Spleen (tissue), 11 donors: Measurements from ENCODE around the gene MED13L. TPM values are rescaled to one million over a fixed set of nuclear protein-coding genes. Genes with fewer than 3 reads are reported as not detected.

ENCODE experiments used
- DNase-seq: peaks from one replicate; pipeline ENCODE4 v3.0.0-alpha.2; 2020
- H3K27ac ChIP-seq, 8 donors: fragments of 200-600 bp; sonication (generic) in 7 of 8; 1 replicate in 4 of 8; 2 replicates in 4 of 8; pipeline versions ENCODE4 v1.5.0 to v1.8.0; 2016 to 2021; ENCODE audit warnings: inconsistent platforms in 4 of 8, mild to moderate bottlenecking in 4 of 8, moderate library complexity in 1 of 8
- H3K27me3 ChIP-seq, 7 donors: fragments of 200-600 bp; sonication (generic) in 6 of 7; replicated peaks in 1 of 7; 1 replicate in 4 of 7; 2 replicates in 3 of 7; pipeline versions ENCODE4 v1.5.0 to v1.8.0; 2016 to 2021; ENCODE audit warnings: inconsistent platforms in 3 of 7, mild to moderate bottlenecking in 1 of 7
- H3K36me3 ChIP-seq, 6 donors: fragments of 200-600 bp; sonication (generic) in 5 of 6; 1 replicate in 4 of 6; 2 replicates in 2 of 6; pipeline versions ENCODE4 v1.5.0 to v1.8.0; 2016 to 2021; ENCODE audit warnings: inconsistent platforms in 2 of 6
- H3K4me1 ChIP-seq, 6 donors: fragments of 200-600 bp; sonication (generic) in 5 of 6; 1 replicate in 3 of 6; 2 replicates in 3 of 6; pipeline versions ENCODE4 v1.5.0 to v1.8.0; 2016 to 2021; ENCODE audit warnings: inconsistent platforms in 3 of 6
- H3K4me3 ChIP-seq, 8 donors: fragments of 200-600 bp; sonication (generic) in 7 of 8; 1 replicate in 4 of 8; 2 replicates in 4 of 8; pipeline versions ENCODE4 v1.5.0 to v1.8.0; 2016 to 2021; ENCODE audit warnings: inconsistent platforms in 4 of 8, mild to moderate bottlenecking in 4 of 8, moderate library complexity in 2 of 8
- H3K9me3 ChIP-seq, 8 donors: fragments of 200-600 bp; sonication (generic) in 7 of 8; 1 replicate in 4 of 8; 2 replicates in 4 of 8; pipeline versions ENCODE4 v1.5.0 to v1.8.0; 2016 to 2021; ENCODE audit warnings: inconsistent platforms in 4 of 8
- CTCF ChIP-seq, 11 experiments: fragments of 200-600 bp in 7 of 11; fragments of 450-650 bp in 4 of 11; sonication (generic) in 4 of 11; IDR thresholded peaks in 8 of 11; conservative IDR thresholded peaks in 3 of 11; 1 replicate in 7 of 11; 2 replicates in 4 of 11; pipeline versions ENCODE4 v1.4.0 to v1.8.0; 2016 to 2021; ENCODE audit warnings: antibody characterized with exemption in 11 of 11, inconsistent platforms in 4 of 11, mild to moderate bottlenecking in 1 of 11
- POLR2A ChIP-seq, 3 donors: fragments of 450-650 bp; IDR thresholded peaks; one replicate each; pipeline ENCODE4 v1.5.1; 2017; ENCODE audit warnings: antibody characterized with exemption in 3 of 3, mild to moderate bottlenecking in 1 of 3
- POLR2AphosphoS5 ChIP-seq, 3 donors: sonication (generic); formaldehyde crosslinking; IDR thresholded peaks; one replicate each; pipeline ENCODE4 v1.5.1; 2017; ENCODE audit warnings: antibody characterized with exemption in 3 of 3
- WGBS, 5 donors: extraction: QIAGEN DNeasy Blood & Tissue Kit in 3 of 5; methylation state at CpG; one replicate each; pipeline versions ENCODE4 v1.1.5 to v1.1.7; 2013 to 2018; 5-methylcytosine and 5-hydroxymethylcytosine counted together
- intact Hi-C: fragments of 100-400 bp; cut with DNase I; formaldehyde crosslinking; loops from one replicate; pipeline ENCODE4 v1.15.0; 2023; ENCODE audit warnings: low total_unique reads
- polyA plus RNA-seq, 3 donors: library from polyadenylated mRNA; stranded (reverse); fragments of 200-250 nt; gene quantifications; one replicate each; pipeline ENCODE4 v1.2.1, GENCODE V29; 2013
- total RNA-seq, 7 donors: library from RNA; depleted of rRNA in 3 of 7; stranded (reverse); fragments of >200 nt in 3 of 7; fragmentation: NEBNext Ultra II Directional in 4 of 7; extraction: Animal tissue kit (Norgen Biotek cat#: 25700) in 4 of 7; gene quantifications; one replicate each; pipeline versions ENCODE4 v1.1.0 to v1.2.1, GENCODE V29; 2016 to 2021
- donor health status: healthy with polysubstance abuse.
- donor health status: DM: no; HTN: no; CAD: no; lungs with moderate emphysema.
- donor health status: DM: no; HTN: no; CAD: no.
- donor health status: Bipolar disorder and iron deficiency.
- donor health status: healthy.
- donor health status: DM: no; HTN: no; CAD: no.
- donor health status: DM: yes; HTN: yes; CAD: no.

MED13L gene
- total and polyA plus RNA-seq, 10 donors = 13.4 to 255 (median 185) TPM

- H3K36me3 ChIP-seq = peaks cover 0 to 100% (median 87%) of the 10 kb centered on the region in 6 donors
- H3K27ac ChIP-seq = no peak overlapping the region
- no peaks in the 10 kb centered on the region for H3K9me3 ChIP-seq
- no peak overlapping the region for H3K4me3 ChIP-seq
- no peaks in the 10 kb centered on the region for H3K27me3 ChIP-seq
- WGBS, 5 donors = 94 to 96% (median 95%) methylated on average over 7 of the region's 7 CpGs
- no peak for TF ChIP-seq CTCF (IDR thresholded peaks at IDR 0.05 in 8 of 11, conservative IDR thresholded peaks at IDR 0.05 in 3 of 11)
- no peak for TF ChIP-seq POLR2A (IDR thresholded peaks at IDR 0.05)
- no peak for TF ChIP-seq POLR2AphosphoS5 (IDR thresholded peaks at IDR 0.05)
- no peak for DNase-seq
- no peaks in the 10 kb centered on the region for H3K4me1 ChIP-seq
- intact Hi-C loops = no loop called here
These were observed 315.3 kb downstream of the MED13L start for GRCh38 chr12:115962216-115962615.

- H3K4me3 ChIP-seq = no peak overlapping the region
- intact Hi-C loops = no loop called here
- H3K9me3 ChIP-seq = no peaks in the 10 kb centered on the region
- WGBS, 5 donors = 89 to 95% (median 92%) methylated on average over 12 of the region's 12 CpGs
- no peaks in the 10 kb centered on the region for H3K4me1 ChIP-seq
- H3K27me3 ChIP-seq = no peaks in the 10 kb centered on the region
- DNase-seq = no peak
- TF ChIP-seq CTCF (IDR thresholded peaks at IDR 0.05 in 8 of 11, conservative IDR thresholded peaks at IDR 0.05 in 3 of 11) (no peak), POLR2A (IDR thresholded peaks at IDR 0.05) (no peak), POLR2AphosphoS5 (IDR thresholded peaks at IDR 0.05) (no peak)
- H3K36me3 ChIP-seq = peaks cover 0 to 98% (median 76%) of the 10 kb centered on the region in 6 donors
- no peak overlapping the region for H3K27ac ChIP-seq
These were observed 316.4 kb downstream of the MED13L start for GRCh38 chr12:115960868-115961802.

- intact Hi-C loops = no loop called here
- H3K36me3 ChIP-seq = peaks cover 0 to 64% (median 48%) of the 10 kb centered on the region in 6 donors
- no peaks in the 10 kb centered on the region for H3K9me3 ChIP-seq
- WGBS, 5 donors = 92 to 98% (median 95%) methylated on average over 6 of the region's 6 CpGs
- no peaks in the 10 kb centered on the region for H3K27me3 ChIP-seq
- no peaks in the 10 kb centered on the region for H3K4me1 ChIP-seq
- no peak overlapping the region for H3K4me3 ChIP-seq
- no peak overlapping the region for H3K27ac ChIP-seq
- no peak for DNase-seq
- no peak for TF ChIP-seq POLR2AphosphoS5 (IDR thresholded peaks at IDR 0.05)
- no peak for TF ChIP-seq POLR2A (IDR thresholded peaks at IDR 0.05)
- TF ChIP-seq CTCF (IDR thresholded peaks at IDR 0.05 in 8 of 11, conservative IDR thresholded peaks at IDR 0.05 in 3 of 11) = no peak
These were observed 319.7 kb downstream of the MED13L start for GRCh38 chr12:115957686-115958290.

- no peak overlapping the region for H3K4me3 ChIP-seq
- no peaks in the 10 kb centered on the region for H3K27me3 ChIP-seq
- no peaks in the 10 kb centered on the region for H3K9me3 ChIP-seq
- intact Hi-C loops = no loop called here
- WGBS, 5 donors = 86 to 94% (median 93%) methylated on average over 4 of the region's 4 CpGs
- TF ChIP-seq CTCF (IDR thresholded peaks at IDR 0.05 in 8 of 11, conservative IDR thresholded peaks at IDR 0.05 in 3 of 11) (no peak), POLR2A (IDR thresholded peaks at IDR 0.05) (no peak), POLR2AphosphoS5 (IDR thresholded peaks at IDR 0.05) (no peak)
- no peak for DNase-seq
- H3K36me3 ChIP-seq = peaks cover 0 to 53% (median 36%) of the 10 kb centered on the region in 6 donors
- no peak overlapping the region for H3K27ac ChIP-seq
- no peaks in the 10 kb centered on the region for H3K4me1 ChIP-seq
These were observed 320.8 kb downstream of the MED13L start for GRCh38 chr12:115956659-115957058.
